ENCODE data around the gene DIPK1B.
"Not testable (repeated sequence)": the region's sequence is repeated elsewhere in the genome, so short reads cannot be mapped to it uniquely, and the experiment has no call there.

GRCh38 chr9:136704741-136705140 lies 7.6 kb upstream of the DIPK1B start:
- not testable (repeated sequence) for TF ChIP-seq POLR2AphosphoS5 (IDR thresholded peaks at IDR 0.05); CTCF (IDR thresholded peaks at IDR 0.05 in 8 of 11, conservative IDR thresholded peaks at IDR 0.05 in 3 of 11)
